EH (cell line): ENCODE results near the gene RSRC1.
A peak's percentile ranks its signal among the peaks of the same experiment; 100 is the strongest.
"Not testable (repeated sequence)": the region's sequence is repeated elsewhere in the genome, so short reads cannot be mapped to it uniquely, and the experiment has no call there.

Experiments
- DNase-seq: peaks from one replicate; pipeline ENCODE4 v3.0.0-alpha.2; 2015; ENCODE audit warnings: low read depth

Gene RSRC1

DNA sequence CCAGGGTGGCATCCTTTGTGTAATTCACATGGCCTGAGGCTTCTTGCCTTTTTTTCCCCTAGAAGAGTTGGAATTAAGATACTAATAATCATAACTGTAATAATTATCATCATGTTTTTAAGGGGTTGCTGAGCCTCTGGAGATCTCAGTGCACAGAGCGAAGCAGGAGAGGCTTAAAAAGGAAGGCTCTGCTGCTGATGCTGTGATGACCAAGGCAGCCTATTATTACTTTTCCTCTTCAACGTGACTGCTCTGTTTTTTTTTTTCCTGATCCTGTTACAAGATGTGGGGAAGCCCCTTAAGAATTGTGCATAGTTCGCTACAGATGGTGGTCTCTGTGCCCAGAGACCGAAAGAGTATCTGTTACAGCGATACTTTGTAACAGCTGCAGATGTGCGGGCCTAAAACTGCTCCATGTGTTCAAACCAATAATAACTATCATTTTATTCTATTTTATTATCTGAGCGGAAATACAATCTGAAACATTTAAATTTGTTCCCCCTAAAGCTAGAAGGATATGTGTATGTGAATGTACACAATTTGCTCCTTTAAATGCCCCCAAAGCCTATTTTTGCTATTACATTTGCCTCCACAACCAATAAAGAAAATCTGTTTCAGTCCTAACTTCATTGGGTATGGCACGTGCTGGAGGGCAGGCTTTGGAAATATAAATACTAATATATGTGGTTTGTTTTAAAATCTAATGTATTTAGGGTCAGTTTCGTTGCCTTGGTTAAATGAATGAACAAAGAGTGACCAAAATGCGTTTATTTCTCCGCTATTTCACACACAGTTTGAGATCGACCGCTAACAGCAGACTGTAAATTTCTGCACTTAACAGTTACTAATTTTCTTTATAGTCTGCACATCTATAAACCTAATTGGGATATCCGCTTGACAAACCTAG is 8.3 kb upstream of the RSRC1 start:
- DNase-seq: no peak

DNA sequence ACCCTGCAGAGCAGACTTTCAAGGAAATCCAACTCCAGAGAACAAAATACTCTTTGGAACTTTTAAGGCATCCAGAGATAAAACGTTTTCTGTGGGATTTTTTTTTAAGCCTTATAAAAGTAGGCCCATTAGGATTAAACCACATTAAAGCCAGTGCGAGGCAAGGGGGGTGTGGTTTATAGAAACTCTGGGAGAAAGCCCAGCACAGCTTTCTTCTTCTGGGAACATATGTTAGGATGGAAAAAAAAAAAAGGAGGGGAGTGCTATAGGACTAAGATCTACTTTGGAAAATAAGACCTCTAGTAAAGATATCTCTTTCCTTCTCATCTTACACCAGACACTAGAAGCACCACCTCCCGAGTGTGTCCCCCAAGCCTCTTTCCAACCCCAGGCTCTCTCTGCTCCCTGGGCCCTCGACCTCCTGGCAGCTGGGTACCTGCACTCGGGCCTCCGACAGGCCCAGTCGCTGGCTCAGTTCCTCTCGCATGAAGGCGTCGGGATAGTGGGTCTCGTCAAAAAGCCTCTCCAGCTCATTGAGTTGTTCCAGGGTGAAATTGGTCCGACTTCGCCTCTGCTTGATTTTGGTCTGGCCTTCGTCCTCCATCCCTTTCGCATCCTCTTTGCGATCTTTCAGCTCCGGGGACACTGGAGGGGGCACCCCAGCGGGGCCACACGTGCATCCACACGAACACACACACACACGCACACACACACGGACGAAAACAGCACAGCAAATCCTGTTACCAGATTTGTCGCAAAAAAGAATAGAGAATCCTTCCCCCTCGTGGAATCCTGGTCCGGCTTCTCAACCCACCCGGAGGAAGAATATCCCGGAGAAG is 7.4 kb upstream of the RSRC1 start:
- DNase-seq: no peak

- DNase-seq: peak; percentile 59
Observed at GRCh38 chr3:158103081-158103886, 6.6 kb upstream of the RSRC1 start.

DNA sequence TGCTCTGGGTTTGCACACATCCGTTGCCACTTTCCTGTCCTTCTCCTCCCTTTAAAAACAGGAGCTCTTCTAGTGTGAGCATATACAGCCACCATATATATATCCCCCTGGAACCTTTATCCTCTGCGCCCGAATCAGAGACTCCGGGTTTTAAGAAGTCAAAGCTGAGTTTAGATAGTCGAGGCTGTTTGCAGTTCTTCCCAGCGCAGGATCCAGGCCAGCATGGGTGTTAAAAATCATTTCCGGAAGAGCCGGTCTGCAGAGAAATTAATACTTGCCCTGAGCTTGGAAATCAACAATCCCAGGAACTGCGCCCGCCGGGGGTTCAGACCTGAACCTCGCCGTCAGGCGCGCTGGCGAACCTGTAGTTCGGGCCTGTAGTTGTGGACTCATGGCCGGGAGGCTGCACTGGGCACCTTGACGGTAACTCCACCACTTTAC is 6.0 kb upstream of the RSRC1 start:
- peak; percentile 33 for DNase-seq

GRCh38 chr3:158104431-158104921 is 5.4 kb upstream of the RSRC1 start:
- DNase-seq: peak; percentile 20

- peak; percentile 65 for DNase-seq
Observed at GRCh38 chr3:158105119-158105709, 4.7 kb upstream of the RSRC1 start.

- DNase-seq: peak; percentile 81
Observed at GRCh38 chr3:158105710-158106253, 4.1 kb upstream of the RSRC1 start.

DNA sequence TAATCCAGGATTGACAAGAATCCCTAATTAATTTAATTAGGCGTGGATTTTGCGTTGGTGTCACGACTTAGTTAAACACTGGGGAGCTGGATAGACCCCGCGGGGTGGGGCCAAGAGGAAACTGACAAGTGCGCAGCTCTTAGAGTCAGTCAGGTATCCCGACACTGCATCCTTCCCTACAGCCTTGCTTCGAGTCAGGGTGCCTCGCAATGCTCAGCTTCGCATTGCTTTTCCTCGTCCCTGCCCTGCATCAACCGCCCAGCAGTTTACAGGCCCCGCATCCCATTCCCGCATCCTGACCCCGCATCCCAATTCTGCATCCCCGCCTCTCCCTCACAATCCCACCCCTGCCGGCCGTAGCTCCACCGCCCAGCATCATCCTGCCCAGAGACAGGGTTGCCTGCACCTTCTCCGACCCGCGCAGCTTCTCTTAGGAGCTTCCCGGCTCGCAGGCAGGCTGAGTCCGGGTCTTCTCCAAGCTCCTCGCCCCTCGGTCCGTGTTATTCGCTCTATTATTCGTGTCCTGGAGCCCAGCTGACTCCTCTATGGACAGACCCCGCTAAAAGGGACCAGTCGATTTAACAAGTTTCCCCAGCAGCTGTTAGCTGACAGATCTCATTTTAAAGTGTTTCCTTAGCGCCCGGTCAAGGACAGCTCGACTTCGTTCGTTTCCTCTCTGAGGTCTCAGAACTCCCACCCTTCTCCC is 3.0 kb upstream of the RSRC1 start:
- peak; percentile 36 for DNase-seq

- no peak for DNase-seq
Observed at GRCh38 chr3:158107605-158108444, 2.1 kb upstream of the RSRC1 start.

DNA sequence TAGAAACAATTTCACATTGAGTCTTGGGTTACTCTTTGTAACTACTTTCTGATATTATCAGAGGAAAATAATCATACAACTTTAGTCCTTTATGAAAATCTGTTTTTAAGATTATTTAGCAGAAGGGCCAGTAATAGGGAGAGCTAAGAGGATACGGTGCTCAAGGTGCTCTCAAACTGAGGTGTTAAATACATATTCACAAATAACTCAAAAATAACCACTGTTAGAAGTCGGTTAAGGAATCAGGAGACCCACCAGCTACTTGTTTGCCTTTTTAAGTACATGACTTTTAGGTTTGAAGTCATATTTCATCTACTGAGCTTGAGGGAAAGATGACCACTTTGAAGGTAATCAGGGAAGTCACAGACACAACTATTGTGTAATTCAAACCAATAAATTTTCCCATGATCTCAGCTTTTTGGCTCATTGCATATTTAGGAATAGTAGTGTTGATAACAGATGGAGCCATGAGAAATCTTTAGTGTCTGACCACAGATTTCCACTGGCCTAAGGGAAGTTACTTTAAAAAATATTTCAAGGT is 1.4 kb upstream of the RSRC1 start:
- DNase-seq: no peak

GRCh38 chr3:158109295-158109803 is 540 bp upstream of the RSRC1 start:
- peak; percentile 15 for DNase-seq

DNA sequence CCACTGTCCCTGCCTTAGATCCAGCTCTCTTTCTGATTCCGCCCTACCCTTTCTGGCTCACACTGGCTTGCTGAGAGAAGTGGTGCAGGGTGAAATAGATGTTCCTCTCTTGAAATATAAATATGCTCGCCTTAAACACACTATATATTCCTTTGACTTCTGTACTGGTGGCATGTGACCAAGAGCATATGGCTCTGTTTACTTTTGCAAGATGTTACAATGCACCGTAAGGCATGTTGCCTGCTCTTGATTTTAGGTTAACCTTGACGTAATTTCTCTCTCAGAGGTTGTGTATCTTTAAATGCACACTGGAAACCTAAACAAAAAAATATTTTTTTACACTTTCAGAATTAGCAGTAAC is 749 bp downstream of the RSRC1 start:
- DNase-seq: no peak

DNA sequence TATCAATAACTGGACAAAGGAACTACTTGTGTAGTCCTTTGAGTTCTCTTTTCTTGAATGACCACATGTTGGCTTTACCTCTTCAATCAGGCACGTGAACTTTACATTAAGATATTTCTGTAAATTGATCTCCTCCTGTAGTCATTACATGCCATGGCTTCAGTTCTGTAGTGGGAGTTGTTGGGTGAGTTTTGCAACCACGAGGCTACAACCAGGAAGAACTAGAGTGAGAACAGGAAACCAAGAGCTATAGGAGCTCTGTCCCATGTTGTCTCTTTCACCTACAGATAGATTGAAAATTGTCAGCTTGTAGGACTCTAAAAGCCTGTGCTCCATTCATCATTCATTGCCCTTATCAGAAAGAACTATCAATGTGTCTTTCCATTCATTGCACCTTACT is 2.0 kb downstream of the RSRC1 start:
- no peak for DNase-seq

GRCh38 chr3:158113595-158113994 is 3.7 kb downstream of the RSRC1 start:
- DNase-seq: not testable (repeated sequence)

DNA sequence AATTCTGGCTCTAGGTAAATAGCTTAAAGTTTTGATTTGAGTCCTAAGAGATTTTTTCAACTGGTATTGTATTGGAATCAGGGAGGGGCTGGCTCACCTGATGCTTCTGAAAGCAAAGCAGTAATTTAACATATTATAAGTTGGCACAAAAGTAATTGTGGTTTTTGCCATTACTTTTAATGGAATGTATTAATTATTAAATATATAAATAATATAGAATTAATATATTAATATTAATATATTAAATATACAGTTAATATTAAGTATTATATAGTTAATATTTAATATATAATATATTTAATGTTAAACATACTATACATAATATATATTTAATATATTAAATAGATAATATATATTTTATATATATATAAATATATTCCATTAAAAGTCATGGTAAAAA is 10.4 kb downstream of the RSRC1 start:
- no peak for DNase-seq

DNA sequence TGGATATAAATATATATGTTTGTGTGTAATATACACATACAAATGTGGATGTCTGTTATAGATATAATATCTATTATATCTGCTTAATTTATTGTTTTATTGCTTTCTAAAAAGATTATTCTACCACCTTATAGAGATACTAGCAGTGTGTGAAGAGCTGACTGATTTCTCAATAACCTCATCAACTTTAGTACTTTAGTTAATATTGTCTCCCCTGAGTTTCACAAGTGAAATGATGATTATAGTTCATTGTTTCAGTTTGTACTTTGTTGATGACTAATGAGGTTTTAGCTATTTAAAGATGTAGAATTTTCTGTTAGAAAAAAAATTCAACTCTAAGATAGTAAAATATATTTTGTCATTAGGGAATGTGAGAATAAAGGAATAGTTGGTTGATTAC is 11.4 kb downstream of the RSRC1 start:
- DNase-seq: no peak

DNA sequence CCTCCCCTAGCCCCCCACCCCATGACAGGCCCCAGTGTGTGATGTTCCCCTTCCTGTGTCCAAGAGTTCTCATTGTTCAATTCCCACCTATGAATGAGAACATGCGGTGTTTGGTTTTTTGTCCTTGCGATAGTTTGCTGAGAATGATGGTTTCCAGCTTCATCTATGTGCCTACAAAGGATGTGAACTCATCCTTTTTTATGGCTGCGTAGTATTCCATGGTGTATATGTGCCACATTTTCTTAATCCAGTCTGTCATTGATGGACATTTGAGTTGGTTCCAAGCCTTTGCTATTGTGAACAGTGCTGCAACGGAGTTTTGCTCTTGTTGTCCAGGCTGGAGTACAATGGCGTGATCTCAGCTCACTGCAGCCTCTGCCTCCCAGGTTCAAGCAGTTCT is 12.8 kb downstream of the RSRC1 start:
- not testable (repeated sequence) for DNase-seq

GRCh38 chr3:158127250-158128219 is 17.6 kb downstream of the RSRC1 start:
- peak; percentile 46 for DNase-seq
